Astrocyte (in vitro differentiated cells and primary cell): Measurements from ENCODE around the gene COL27A1.

ENCODE experiments used
- CTCF ChIP-seq: IDR thresholded peaks from 2 replicates; pipeline ENCODE4 v1.5.1; 2011; ENCODE audit warnings: low read depth, mild to moderate bottlenecking, inconsistent platforms, low read length, moderate library complexity; ENCODE audit not compliant: insufficient read depth
- EZH2 ChIP-seq: IDR thresholded peaks from 2 replicates; pipeline ENCODE4 v1.6.1; 2012; ENCODE audit warnings: mild to moderate bottlenecking, low read length, inconsistent platforms; ENCODE audit not compliant: insufficient read depth

GRCh38 chr9:114244570-114244969 lies 89.2 kb downstream of the COL27A1 start:
- TF ChIP-seq CTCF (no peak), EZH2 (no peak)
